Mesendoderm (in vitro differentiated cells): ENCODE results near the gene ITCH.
"Not testable (repeated sequence)": the region's sequence is repeated elsewhere in the genome, so short reads cannot be mapped to it uniquely, and the experiment has no call there.

Experiments
- DNase-seq: peaks from one replicate; pipeline ENCODE4 v3.0.0; 2013
- H2AK5ac ChIP-seq: 2 replicates; pipeline ENCODE4 v1.6.1; 2013; ENCODE audit warnings: low read length, inconsistent platforms
- H2BK120ac ChIP-seq: 2 replicates; pipeline ENCODE4 v1.6.1; 2013; ENCODE audit warnings: low read depth, mild to moderate bottlenecking, low read length, moderate library complexity, mixed read lengths
- H2BK15ac ChIP-seq: replicated peaks from 2 replicates; pipeline ENCODE4 v1.6.1; 2013; ENCODE audit warnings: low read depth, mild to moderate bottlenecking, moderate library complexity
- H2BK5ac ChIP-seq: 2 replicates; pipeline ENCODE4 v1.6.1; 2013; ENCODE audit warnings: low read length, inconsistent platforms
- H3K18ac ChIP-seq: 2 replicates; pipeline ENCODE4 v1.6.1; 2013; ENCODE audit warnings: mild to moderate bottlenecking, low read length, mixed read lengths
- H3K23ac ChIP-seq: one replicate; pipeline ENCODE4 v1.6.1; 2013; ENCODE audit warnings: low read length
- H3K27ac ChIP-seq: 2 replicates; pipeline ENCODE4 v1.5.1; 2013; ENCODE audit warnings: low read depth, mild to moderate bottlenecking, inconsistent platforms, low read length, moderate library complexity
- H3K27me3 ChIP-seq: 2 replicates; pipeline ENCODE4 v1.6.1; 2013; ENCODE audit warnings: low read length, control low read depth, mild to moderate bottlenecking, inconsistent platforms; ENCODE audit not compliant: insufficient read depth, poor library complexity
- H3K36me3 ChIP-seq: 2 replicates; pipeline ENCODE4 v1.6.1; 2013; ENCODE audit warnings: low read length, inconsistent platforms; ENCODE audit not compliant: control insufficient read depth, insufficient read depth
- H3K4ac ChIP-seq: one replicate; pipeline ENCODE4 v1.6.1; 2013; ENCODE audit warnings: low read depth, mild to moderate bottlenecking, low read length, moderate library complexity
- H3K4me1 ChIP-seq: 2 replicates; pipeline ENCODE4 v1.6.1; 2013; ENCODE audit warnings: low read depth, low read length, inconsistent platforms; ENCODE audit not compliant: control insufficient read depth
- H3K4me2 ChIP-seq: 2 replicates; pipeline ENCODE4 v1.6.1; 2013; ENCODE audit warnings: low read length
- H3K4me3 ChIP-seq: 2 replicates; pipeline ENCODE4 v1.5.1; 2013; ENCODE audit warnings: mild to moderate bottlenecking, low read length
- H3K56ac ChIP-seq: one replicate; pipeline ENCODE4 v1.6.1; 2013; ENCODE audit warnings: low read length
- H3K79me1 ChIP-seq: 2 replicates; pipeline ENCODE4 v1.6.1; 2013; ENCODE audit warnings: low read length, inconsistent platforms
- H3K79me2 ChIP-seq: 2 replicates; pipeline ENCODE4 v1.6.1; 2013; ENCODE audit warnings: mild to moderate bottlenecking, low read length; ENCODE audit not compliant: control insufficient read depth, insufficient read depth
- H3K9ac ChIP-seq: 2 replicates; pipeline ENCODE4 v1.6.1; 2013; ENCODE audit warnings: low read length, inconsistent platforms
- H4K5ac ChIP-seq: one replicate; pipeline ENCODE4 v1.6.1; 2013; ENCODE audit warnings: low read length
- H4K8ac ChIP-seq: one replicate; pipeline ENCODE4 v1.6.1; 2013; ENCODE audit warnings: low read depth, mild to moderate bottlenecking, control low read depth, low read length, moderate library complexity
- WGBS: extraction: QIAGEN DNeasy Blood & Tissue Kit; methylation state at CpG from one replicate; pipeline ENCODE4 v1.1.7; 2013; ENCODE audit warnings: low lambda C conversion rate, missing lambda C conversion rate; ENCODE audit not compliant: insufficient coverage; ENCODE audit errors: extremely low coverage; 5-methylcytosine and 5-hydroxymethylcytosine counted together

The ITCH gene

GRCh38 chr20:34441423-34441822, 78.3 kb downstream of the ITCH start:
- not testable (repeated sequence) for H3K23ac ChIP-seq, DNase-seq, H3K4ac ChIP-seq, H4K5ac ChIP-seq, H3K9ac ChIP-seq, H3K36me3 ChIP-seq, H3K27me3 ChIP-seq, H3K4me2 ChIP-seq, H4K8ac ChIP-seq, H2BK15ac ChIP-seq, H2BK5ac ChIP-seq, H3K4me1 ChIP-seq, H3K56ac ChIP-seq, H3K27ac ChIP-seq, H3K4me3 ChIP-seq, H2BK120ac ChIP-seq, H3K79me1 ChIP-seq, H2AK5ac ChIP-seq, H3K79me2 ChIP-seq, H3K18ac ChIP-seq
- no CpG with 5 or more reads among the region's 3 CpGs for WGBS

DNA sequence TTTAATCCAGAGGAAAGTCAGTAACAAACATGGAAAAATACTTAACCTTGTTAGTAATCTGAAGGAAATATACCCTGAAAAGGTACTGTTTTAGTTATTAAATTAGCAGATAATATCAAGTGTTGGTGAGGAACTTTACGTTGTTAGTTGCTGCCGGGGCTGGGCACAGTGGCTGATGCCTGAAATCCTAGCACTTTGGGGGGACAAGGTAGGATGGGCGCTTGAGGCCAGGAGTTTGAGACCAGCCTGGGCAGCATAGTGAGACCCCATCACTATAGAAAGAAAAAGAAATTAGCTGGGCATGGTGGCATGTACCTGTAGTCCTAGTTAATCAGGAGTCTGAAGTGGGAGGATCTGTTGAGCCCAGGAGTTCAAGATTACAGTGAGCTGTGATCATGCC, 80.5 kb downstream of the ITCH start:
- Histone ChIP-seq H3K4me2 (no peak overlapping the region), H3K18ac (no peak overlapping the region), H4K5ac (no peak overlapping the region), H3K9ac (no peak overlapping the region), H2BK15ac (no peak overlapping the region), H3K4me1 (no peaks in the 10 kb centered on the region), H2BK5ac (no peak overlapping the region), H3K79me1 (peaks cover 2% of the 10 kb centered on the region), H3K23ac (no peak overlapping the region), H3K27ac (no peak overlapping the region), H3K4me3 (no peak overlapping the region), H3K36me3 (peaks cover 8% of the 10 kb centered on the region), H3K4ac (no peak overlapping the region), H4K8ac (no peak overlapping the region), H3K27me3 (no peaks in the 10 kb centered on the region), H3K56ac (no peak overlapping the region), H3K79me2 (no peaks in the 10 kb centered on the region), H2BK120ac (no peak overlapping the region), H2AK5ac (no peak overlapping the region)
- no CpG with 5 or more reads among the region's 3 CpGs for WGBS
- no peak for DNase-seq

DNA sequence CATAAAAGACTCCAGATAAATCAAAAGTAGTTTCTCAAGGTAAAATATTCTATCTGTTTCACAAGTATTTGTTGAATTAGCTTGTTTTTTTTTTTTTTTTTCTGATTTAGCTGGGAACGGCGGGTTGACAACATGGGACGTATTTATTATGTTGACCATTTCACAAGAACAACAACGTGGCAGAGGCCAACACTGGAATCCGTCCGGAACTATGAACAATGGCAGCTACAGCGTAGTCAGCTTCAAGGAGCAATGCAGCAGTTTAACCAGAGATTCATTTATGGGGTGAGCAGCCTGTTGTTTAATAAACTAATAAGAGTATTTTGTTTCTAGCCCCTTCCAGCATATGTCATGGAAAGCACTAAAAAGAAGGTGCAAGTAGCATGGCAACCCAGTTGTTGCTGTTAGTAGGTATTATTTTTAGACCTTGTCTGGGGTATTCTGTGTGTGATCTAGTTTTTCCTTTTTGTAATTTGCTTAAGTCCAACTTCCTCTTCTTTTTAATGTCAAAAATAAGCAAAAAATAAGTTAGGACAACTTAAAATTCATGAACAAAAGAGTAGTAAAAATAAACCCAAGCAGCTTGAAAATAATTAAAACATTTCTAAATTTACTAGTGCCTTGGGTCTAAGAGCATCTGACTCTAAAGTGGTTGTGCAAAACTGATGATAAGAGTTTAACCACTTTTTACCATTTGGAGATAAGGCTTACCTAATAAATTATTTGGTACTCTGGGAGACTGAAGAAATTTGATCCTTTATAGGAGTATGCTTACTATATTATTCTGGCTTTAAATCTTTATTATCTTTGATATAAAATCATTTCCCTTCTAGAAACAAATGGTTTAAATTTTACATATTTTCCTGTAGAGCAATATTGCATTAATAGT, 82.3 kb downstream of the ITCH start:
- no CpG with 5 or more reads among the region's 7 CpGs for WGBS
- Histone ChIP-seq H3K4me1 (no peaks in the 10 kb centered on the region), H3K79me1 (peaks cover 2% of the 10 kb centered on the region), H3K79me2 (no peaks in the 10 kb centered on the region), H3K36me3 (peaks cover 6% of the 10 kb centered on the region), H2BK120ac (no peak overlapping the region), H2BK15ac (no peak overlapping the region), H3K56ac (no peak overlapping the region), H2AK5ac (no peak overlapping the region), H4K5ac (no peak overlapping the region), H3K4ac (no peak overlapping the region), H3K9ac (no peak overlapping the region), H2BK5ac (no peak overlapping the region), H3K27me3 (no peaks in the 10 kb centered on the region), H3K23ac (no peak overlapping the region), H3K4me3 (no peak overlapping the region), H3K27ac (no peak overlapping the region), H3K18ac (no peak overlapping the region), H4K8ac (no peak overlapping the region), H3K4me2 (no peak overlapping the region)
- DNase-seq: no peak

DNA sequence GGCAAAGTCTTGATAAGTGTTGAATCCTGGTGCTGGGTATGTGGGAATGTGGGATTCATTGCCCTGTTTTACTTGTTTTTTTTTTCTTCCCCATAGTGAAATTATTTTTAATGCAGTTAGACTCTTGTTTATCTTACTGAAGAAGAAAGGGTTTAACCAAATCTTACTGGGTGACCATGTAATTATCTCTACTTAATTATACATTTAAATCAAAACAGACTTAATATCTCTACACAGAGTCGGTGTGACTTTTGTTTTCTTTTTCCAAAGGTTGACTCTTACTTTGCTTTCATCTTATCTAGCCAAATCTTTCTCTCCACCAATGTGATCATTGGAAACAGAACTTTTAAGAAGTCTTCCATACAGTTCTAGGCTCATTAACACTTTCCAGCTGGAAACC, 85.4 kb downstream of the ITCH start:
- no peak overlapping the region for H3K56ac ChIP-seq
- no peak overlapping the region for H3K23ac ChIP-seq
- H4K5ac ChIP-seq: no peak overlapping the region
- no peak overlapping the region for H3K18ac ChIP-seq
- no peak overlapping the region for H3K4ac ChIP-seq
- no peak overlapping the region for H2BK15ac ChIP-seq
- no peaks in the 10 kb centered on the region for H3K4me1 ChIP-seq
- no peak overlapping the region for H4K8ac ChIP-seq
- H2BK120ac ChIP-seq: no peak overlapping the region
- DNase-seq: no peak
- no peak overlapping the region for H2BK5ac ChIP-seq
- no peaks in the 10 kb centered on the region for H3K79me2 ChIP-seq
- peaks cover 6% of the 10 kb centered on the region for H3K36me3 ChIP-seq
- no peak overlapping the region for H3K4me2 ChIP-seq
- no peak overlapping the region for H3K9ac ChIP-seq
- no CpG with 5 or more reads among the region's 1 CpG for WGBS
- H3K27ac ChIP-seq: no peak overlapping the region
- no peak overlapping the region for H3K4me3 ChIP-seq
- peaks cover 2% of the 10 kb centered on the region for H3K79me1 ChIP-seq
- H2AK5ac ChIP-seq: no peak overlapping the region
- no peaks in the 10 kb centered on the region for H3K27me3 ChIP-seq

DNA sequence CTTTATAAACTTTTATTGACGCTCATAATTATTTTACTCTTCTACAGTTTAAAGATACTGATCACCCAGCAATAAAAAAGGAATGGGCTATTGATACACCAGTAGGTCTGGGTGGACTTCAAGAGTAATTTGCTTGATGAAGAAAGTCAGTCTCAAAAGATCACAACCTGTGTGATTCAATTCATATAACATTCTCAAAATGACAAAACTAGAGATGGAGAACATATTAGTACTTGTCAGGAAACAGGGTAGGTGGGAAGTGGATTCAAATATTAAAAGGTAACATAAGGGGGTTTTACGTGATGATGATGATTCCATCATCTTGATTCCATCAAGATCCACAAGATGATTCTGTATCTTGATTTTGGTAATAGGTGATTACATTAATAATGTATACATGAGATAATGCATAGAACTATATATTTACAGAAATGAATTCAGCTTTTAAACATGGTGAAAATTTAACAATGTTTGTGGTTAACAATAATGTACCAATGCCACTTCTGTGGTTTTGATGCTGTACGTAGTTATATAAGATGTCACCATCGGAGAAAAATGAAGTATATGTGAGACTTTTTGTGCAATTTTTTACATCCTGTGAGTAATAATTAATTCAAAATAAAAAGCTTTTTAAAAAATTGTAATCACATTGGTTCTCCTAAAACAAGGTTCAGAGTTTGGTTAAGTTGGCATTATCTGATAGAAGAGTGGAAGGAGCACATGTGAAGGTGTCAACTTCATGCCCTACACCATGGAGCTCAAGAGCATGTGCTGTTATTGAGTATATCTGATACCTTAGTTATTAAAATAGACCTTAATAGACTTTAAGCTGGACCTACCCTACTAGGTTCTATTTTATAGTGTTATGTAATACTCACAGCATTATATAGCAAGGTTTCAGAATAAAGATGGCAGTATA, 86.9 kb downstream of the ITCH start:
- Histone ChIP-seq H3K4me3 (no peak overlapping the region), H3K36me3 (peaks cover 4% of the 10 kb centered on the region), H2BK5ac (no peak overlapping the region), H2AK5ac (no peak overlapping the region), H4K5ac (no peak overlapping the region), H3K23ac (no peak overlapping the region), H2BK120ac (no peak overlapping the region), H3K4me1 (no peaks in the 10 kb centered on the region), H3K4me2 (no peak overlapping the region), H4K8ac (no peak overlapping the region), H3K9ac (no peak overlapping the region), H2BK15ac (no peak overlapping the region), H3K27ac (no peak overlapping the region), H3K79me1 (peaks cover 2% of the 10 kb centered on the region), H3K4ac (no peak overlapping the region), H3K79me2 (no peaks in the 10 kb centered on the region), H3K18ac (no peak overlapping the region), H3K27me3 (no peaks in the 10 kb centered on the region), H3K56ac (no peak overlapping the region)
- WGBS: no CpG with 5 or more reads among the region's 4 CpGs
- no peak for DNase-seq
